HG03342 (cell line): ENCODE data around the gene CLOCK.

Experiments
- ATAC-seq: cut with Tn5 transposase; IDR thresholded peaks from one replicate; pipeline ENCODE4 v1.9.1; 2021; ENCODE audit warnings: mild to moderate bottlenecking, moderate library complexity; ENCODE audit not compliant: unreplicated experiment

Gene CLOCK

GRCh38 chr4:55393461-55394320, 153.0 kb downstream of the CLOCK start:
- no peak for ATAC-seq

- ATAC-seq, result no peak
These were observed 159.9 kb downstream of the CLOCK start for GRCh38 chr4:55386840-55387239.

GRCh38 chr4:55386073-55386472, 160.6 kb downstream of the CLOCK start:
- peak; percentile 76 for ATAC-seq

- ATAC-seq, result no peak
These were observed 161.5 kb downstream of the CLOCK start for GRCh38 chr4:55385201-55385649.

DNA sequence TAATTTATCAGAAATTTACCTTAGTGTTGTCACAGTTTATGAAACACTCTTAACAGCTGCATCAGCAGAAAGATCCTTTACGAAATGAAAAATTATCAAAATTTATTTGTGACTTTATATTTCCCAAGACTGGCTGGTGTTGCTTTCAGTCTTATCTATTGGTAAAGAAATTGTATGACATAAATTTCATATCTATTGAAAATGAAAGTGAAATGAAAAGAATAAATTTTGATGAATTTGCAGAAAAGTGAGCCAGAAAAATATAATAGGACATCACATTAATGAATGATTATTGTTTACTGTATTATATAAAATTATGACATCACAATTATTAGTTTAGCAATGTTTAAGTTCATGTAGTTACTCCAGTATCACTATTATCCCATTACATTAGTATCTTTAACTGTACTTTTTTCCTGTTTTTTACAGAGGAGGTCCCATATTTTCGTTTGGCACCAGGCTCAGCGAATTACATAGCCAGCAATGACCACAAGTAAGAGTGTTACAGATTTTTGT, 164.2 kb downstream of the CLOCK start:
- ATAC-seq, result no peak

DNA sequence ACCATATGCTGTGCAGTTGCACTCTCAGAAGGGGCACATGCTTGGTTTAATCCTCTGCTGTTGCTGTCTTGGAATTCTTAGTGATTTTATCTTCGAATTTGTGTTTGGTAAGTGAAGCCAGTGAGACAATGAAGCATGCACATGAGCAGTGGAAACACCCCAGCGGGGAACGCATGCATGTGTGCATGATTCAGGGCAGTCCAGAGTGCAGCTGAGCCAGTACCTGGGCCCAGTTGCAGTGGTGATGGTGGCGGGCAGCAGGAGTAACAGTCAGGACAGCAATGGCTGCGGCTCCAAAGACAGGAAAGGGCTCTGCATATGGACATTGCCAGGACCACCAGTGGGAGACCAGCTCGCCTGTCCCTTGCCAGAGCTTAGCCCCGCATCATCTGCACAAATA, 165.2 kb downstream of the CLOCK start:
- ATAC-seq, result no peak

- ATAC-seq, result no peak
These were observed 166.1 kb downstream of the CLOCK start for GRCh38 chr4:55380576-55380975.

DNA sequence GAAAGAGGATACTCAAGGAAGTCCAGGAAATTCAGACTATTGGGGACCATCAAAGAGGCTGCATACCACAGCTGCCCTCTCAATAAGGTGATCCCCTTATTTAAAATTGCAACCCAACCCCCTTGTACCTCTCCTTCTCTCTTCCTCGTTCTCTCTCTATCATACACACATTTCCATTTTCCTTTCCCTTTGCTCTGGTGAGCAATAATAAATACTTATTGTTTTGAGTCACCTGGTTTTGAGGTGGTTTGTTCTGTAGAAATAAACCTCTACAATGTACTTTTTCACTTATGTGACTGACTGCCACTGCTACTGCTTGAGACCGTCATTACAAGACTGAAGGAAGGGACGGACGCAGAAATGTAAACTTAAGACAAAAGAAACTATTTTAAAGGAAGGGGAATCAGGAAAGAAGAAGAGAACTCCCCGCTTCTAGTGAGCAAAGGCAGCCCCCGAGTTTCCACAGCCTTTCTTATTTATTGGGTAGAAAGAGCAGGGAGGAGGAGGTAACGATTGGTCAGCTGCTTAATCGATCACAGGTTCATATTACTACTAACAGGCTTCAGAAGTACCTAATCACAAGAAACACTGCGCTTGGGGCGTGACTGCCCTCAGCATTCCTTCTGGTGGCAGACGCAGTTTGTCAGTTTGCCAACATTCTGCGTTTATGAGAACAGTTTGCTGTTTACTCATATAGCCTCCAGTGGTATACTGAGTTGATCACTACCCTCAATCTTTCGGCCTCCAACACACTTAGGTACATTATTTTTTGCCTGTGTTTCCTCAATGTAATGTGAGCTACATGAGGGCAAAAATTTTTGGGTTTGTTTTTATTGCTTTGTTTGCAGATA, 167.9 kb downstream of the CLOCK start:
- no peak for ATAC-seq
